ENCODE measurements around the gene ETV3L.

The ETV3L gene

GRCh38 chr1:157099633-157100009 is at the start of gene ETV3L:
TSS of gene ETV3L (minus strand) at chr1:157099808. CDS start at chr1:157099523, 285 bp downstream.
- H3K27me3 Mint-ChIP-seq (ENCODE audit: low read depth), result peaks cover 19% of the 10 kb centered on the region
- no peaks in the 10 kb centered on the region for H3K9me3 Mint-ChIP-seq
- H3K4me3 Mint-ChIP-seq, result no peak within 1 kb of the TSS
- H3K27ac Mint-ChIP-seq, result peak within 1 kb of the TSS; percentile 50
- peaks cover 8% of the 10 kb centered on the region for H3K4me1 Mint-ChIP-seq (ENCODE audit: low read depth)
- no peak for DNase-seq (ENCODE audit: low spot score)
- H3K36me3 Mint-ChIP-seq (ENCODE audit: low read depth), result no peaks in the 10 kb centered on the region

DNA sequence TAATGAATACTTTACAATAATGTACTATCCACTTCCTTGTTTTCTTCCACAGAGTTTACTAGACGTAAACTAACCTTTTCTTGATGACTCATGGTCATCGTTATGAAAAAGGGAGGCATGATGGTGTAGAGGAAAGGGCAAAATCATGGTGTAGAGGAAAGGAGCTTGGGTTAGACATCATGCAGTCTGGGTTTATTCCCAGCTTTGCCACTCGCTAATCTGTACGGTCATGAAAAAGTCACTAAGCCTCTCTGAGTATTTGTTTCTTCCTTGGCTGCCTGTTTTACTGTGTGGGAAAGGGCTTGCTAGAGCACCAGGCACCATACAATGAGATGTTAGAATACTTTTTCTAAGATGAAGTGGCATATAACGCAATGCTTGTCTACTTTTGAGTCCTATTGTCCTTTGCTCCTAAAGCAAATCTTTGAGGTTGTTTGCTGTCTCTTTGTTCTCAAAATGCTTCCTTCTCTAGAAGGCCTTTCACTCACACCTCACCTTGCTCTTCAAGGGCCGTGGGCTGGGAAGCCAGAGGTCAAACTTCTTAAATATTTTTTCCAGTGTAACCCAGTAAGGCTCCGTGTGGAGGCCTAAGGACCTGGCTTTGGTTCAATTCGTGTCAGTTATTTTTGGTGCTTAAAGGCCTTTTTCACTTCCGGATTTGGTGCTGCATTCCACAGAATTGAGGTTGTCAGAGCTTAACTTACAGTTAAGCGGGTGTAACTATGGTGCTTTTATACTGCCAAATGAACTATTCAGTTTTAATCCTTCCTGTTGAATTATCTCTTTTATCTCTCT is 48.5 kb upstream of the ETV3L start:
- H3K4me3 Mint-ChIP-seq, result no peak overlapping the region
- peaks cover 46% of the 10 kb centered on the region for H3K4me1 Mint-ChIP-seq (ENCODE audit: low read depth)
- no peaks in the 10 kb centered on the region for H3K27me3 Mint-ChIP-seq (ENCODE audit: low read depth)
- no peaks in the 10 kb centered on the region for H3K9me3 Mint-ChIP-seq
- no peaks in the 10 kb centered on the region for H3K36me3 Mint-ChIP-seq (ENCODE audit: low read depth)
- peak overlapping the region; percentile 52 for H3K27ac Mint-ChIP-seq
- no peak for DNase-seq (ENCODE audit: low spot score)

DNA sequence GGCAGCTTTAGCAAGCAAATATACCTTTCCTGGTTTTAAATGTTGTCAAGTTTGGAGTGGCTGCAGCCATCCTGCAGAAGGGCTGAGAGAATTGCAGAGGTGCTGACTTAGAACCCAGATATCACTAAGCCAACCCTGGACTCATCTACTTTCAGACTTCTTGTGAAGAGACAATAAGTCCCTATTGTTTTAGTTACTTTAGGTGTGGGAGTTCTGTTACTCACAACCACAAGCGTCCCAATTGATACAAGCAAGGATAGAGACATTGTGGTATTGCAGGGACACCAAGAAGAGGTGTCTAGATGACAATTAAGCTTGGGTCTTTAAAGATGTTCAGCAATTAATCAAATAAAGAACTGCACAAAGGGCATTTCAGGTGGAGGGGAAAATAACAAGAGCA is 47.4 kb upstream of the ETV3L start:
- no peaks in the 10 kb centered on the region for H3K36me3 Mint-ChIP-seq (ENCODE audit: low read depth)
- H3K4me3 Mint-ChIP-seq, result no peak overlapping the region
- H3K4me1 Mint-ChIP-seq (ENCODE audit: low read depth), result peaks cover 42% of the 10 kb centered on the region
- no peaks in the 10 kb centered on the region for H3K27me3 Mint-ChIP-seq (ENCODE audit: low read depth)
- H3K9me3 Mint-ChIP-seq, result no peaks in the 10 kb centered on the region
- no peak for DNase-seq (ENCODE audit: low spot score)
- no peak overlapping the region for H3K27ac Mint-ChIP-seq

- no peak for DNase-seq (ENCODE audit: low spot score)
- H3K4me1 Mint-ChIP-seq (ENCODE audit: low read depth), result peaks cover 39% of the 10 kb centered on the region
- H3K27ac Mint-ChIP-seq, result no peak overlapping the region
- no peaks in the 10 kb centered on the region for H3K36me3 Mint-ChIP-seq (ENCODE audit: low read depth)
- no peaks in the 10 kb centered on the region for H3K9me3 Mint-ChIP-seq
- no peak overlapping the region for H3K4me3 Mint-ChIP-seq
- no peaks in the 10 kb centered on the region for H3K27me3 Mint-ChIP-seq (ENCODE audit: low read depth)
Observed at GRCh38 chr1:157146244-157146643, 46.6 kb upstream of the ETV3L start.

GRCh38 chr1:157145076-157145475 is 45.5 kb upstream of the ETV3L start:
- Mint-ChIP-seq H3K4me3 (no peak overlapping the region), H3K36me3 (ENCODE audit: low read depth) (no peaks in the 10 kb centered on the region), H3K27me3 (ENCODE audit: low read depth) (no peaks in the 10 kb centered on the region), H3K9me3 (no peaks in the 10 kb centered on the region), H3K4me1 (ENCODE audit: low read depth) (peaks cover 39% of the 10 kb centered on the region), H3K27ac (no peak overlapping the region)
- DNase-seq (ENCODE audit: low spot score), result no peak

DNA sequence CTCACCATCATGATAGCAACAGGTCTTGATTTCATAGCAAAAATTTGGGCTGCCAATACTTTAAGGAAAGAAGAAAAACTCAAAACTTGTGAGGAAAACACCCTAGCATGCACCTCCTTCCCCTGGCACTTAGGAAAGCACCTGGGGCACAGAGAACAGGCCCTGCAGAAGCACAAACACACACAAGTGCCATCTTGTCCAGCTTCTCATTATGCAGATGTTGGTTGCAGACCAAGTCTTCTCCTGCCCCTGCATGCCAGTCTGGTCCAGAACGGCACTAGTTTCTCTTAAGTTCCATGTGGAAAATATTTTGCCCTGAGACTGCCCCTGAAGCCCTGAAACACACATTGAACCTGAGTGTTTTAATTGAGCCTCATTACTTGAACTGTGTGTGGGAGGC is 44.9 kb upstream of the ETV3L start:
- Mint-ChIP-seq H3K4me1 (ENCODE audit: low read depth) (peaks cover 41% of the 10 kb centered on the region), H3K4me3 (no peak overlapping the region), H3K27me3 (ENCODE audit: low read depth) (no peaks in the 10 kb centered on the region), H3K27ac (no peak overlapping the region), H3K36me3 (ENCODE audit: low read depth) (no peaks in the 10 kb centered on the region), H3K9me3 (no peaks in the 10 kb centered on the region)
- no peak for DNase-seq (ENCODE audit: low spot score)

- no peak overlapping the region for H3K4me3 Mint-ChIP-seq
- H3K36me3 Mint-ChIP-seq (ENCODE audit: low read depth), result no peaks in the 10 kb centered on the region
- H3K27ac Mint-ChIP-seq, result no peak overlapping the region
- H3K27me3 Mint-ChIP-seq (ENCODE audit: low read depth), result no peaks in the 10 kb centered on the region
- no peak for DNase-seq (ENCODE audit: low spot score)
- peaks cover 33% of the 10 kb centered on the region for H3K4me1 Mint-ChIP-seq (ENCODE audit: low read depth)
- no peaks in the 10 kb centered on the region for H3K9me3 Mint-ChIP-seq
Observed at GRCh38 chr1:157142765-157143423, 43.3 kb upstream of the ETV3L start.

DNA sequence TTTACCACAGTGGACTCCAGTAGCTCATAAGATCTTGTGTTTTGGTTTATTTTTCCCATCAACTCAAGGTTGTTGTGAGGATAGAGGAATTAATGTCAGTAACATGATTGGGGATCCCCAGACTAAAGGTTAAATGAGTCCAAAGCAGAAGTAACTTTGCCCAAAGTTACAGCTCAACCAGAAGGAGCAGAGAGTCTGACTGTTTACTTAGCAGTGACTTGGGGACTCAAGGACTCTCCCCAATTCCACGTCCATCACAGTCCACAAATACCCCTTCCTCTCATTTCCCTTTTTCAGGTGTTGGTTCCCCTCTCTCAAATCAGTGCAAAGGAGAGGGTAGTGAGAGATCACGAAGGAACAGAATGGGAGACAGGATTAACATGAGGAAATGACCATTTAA is 42.6 kb upstream of the ETV3L start:
- H3K4me3 Mint-ChIP-seq, result no peak overlapping the region
- no peaks in the 10 kb centered on the region for H3K9me3 Mint-ChIP-seq
- no peaks in the 10 kb centered on the region for H3K27me3 Mint-ChIP-seq (ENCODE audit: low read depth)
- no peak for DNase-seq (ENCODE audit: low spot score)
- peaks cover 31% of the 10 kb centered on the region for H3K4me1 Mint-ChIP-seq (ENCODE audit: low read depth)
- H3K36me3 Mint-ChIP-seq (ENCODE audit: low read depth), result peaks cover 5% of the 10 kb centered on the region
- no peak overlapping the region for H3K27ac Mint-ChIP-seq

DNA sequence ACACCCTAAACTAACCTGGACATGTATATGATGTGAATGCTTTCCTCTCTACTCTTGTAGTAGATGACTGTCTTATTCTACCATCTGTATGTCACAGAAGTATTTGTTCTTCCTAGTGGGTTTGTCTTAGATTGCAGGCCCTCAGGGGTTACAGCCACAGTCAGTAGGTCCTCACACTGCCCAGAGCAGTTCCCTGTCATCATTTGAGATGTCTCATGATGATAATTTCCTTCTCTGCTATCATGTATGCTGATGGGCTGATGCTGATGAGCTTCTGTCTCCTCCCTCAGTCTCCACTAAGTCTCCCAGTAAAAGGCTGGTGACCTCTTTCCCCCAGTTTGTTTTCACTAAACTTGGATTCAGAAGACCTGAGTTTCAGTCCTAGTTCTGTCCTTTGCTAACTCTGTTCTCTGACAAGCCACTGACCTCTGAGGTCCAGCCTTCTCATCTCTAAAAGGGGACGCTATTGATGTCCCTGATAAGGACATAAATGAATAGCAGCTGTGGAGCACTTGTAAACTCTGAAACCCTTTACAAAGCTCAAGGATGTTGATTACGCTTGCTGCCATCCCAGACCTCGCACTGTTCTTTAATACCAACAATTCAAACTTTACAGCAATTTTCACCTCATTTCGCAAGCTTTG is 41.7 kb upstream of the ETV3L start:
- Mint-ChIP-seq H3K4me1 (ENCODE audit: low read depth) (peaks cover 34% of the 10 kb centered on the region), H3K9me3 (no peaks in the 10 kb centered on the region), H3K27ac (no peak overlapping the region), H3K27me3 (ENCODE audit: low read depth) (no peaks in the 10 kb centered on the region), H3K36me3 (ENCODE audit: low read depth) (peaks cover 7% of the 10 kb centered on the region), H3K4me3 (no peak overlapping the region)
- no peak for DNase-seq (ENCODE audit: low spot score)

- Mint-ChIP-seq H3K4me1 (ENCODE audit: low read depth) (peaks cover 45% of the 10 kb centered on the region), H3K27ac (peak overlapping the region; percentile 91), H3K36me3 (ENCODE audit: low read depth) (peaks cover 18% of the 10 kb centered on the region), H3K4me3 (no peak overlapping the region), H3K9me3 (no peaks in the 10 kb centered on the region), H3K27me3 (ENCODE audit: low read depth) (no peaks in the 10 kb centered on the region)
- peak; percentile 52 for DNase-seq (ENCODE audit: low spot score)
Observed at GRCh38 chr1:157140063-157140588, 40.5 kb upstream of the ETV3L start.

DNA sequence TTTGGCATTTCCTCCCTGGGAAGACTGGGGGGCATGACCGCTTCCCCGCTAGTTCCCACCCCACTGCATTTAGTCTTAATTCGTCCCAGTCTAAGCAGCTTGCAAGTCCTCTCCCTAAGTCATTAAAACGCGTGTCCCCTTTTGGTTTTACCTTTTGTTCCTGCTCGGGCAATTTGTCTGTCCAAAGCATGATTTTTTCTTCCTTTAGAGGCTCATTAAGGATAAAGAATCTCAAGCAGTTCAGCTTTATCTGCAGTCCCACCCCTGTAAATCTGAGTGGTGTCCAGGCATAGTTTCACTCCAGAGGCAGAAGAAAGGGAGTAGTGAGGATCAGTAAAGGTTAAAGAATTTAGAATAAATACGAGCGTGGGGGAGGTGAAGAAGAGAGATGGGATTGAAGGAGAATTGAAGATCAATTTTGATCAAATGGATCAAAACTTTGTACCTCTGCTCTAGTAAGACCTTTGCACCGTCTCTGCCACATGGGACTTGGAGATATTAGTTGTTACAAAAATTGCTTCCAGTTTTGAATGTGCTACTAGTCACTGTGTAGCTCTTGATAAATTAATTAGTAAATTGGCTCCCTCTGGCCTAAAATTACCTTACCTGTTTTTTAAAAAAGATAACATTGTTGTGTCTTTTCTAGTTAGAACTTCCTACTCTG is 39.6 kb upstream of the ETV3L start:
- H3K36me3 Mint-ChIP-seq (ENCODE audit: low read depth), result peaks cover 28% of the 10 kb centered on the region
- peak overlapping the region; percentile 91 for H3K27ac Mint-ChIP-seq
- H3K9me3 Mint-ChIP-seq, result no peaks in the 10 kb centered on the region
- no peaks in the 10 kb centered on the region for H3K27me3 Mint-ChIP-seq (ENCODE audit: low read depth)
- H3K4me3 Mint-ChIP-seq, result peak overlapping the region; percentile 85
- no peak for DNase-seq (ENCODE audit: low spot score)
- H3K4me1 Mint-ChIP-seq (ENCODE audit: low read depth), result peaks cover 54% of the 10 kb centered on the region

- H3K9me3 Mint-ChIP-seq, result no peaks in the 10 kb centered on the region
- H3K4me3 Mint-ChIP-seq, result peak within 1 kb of the TSS; percentile 97
- H3K27ac Mint-ChIP-seq, result peak within 1 kb of the TSS; percentile 94
- peaks cover 35% of the 10 kb centered on the region for H3K36me3 Mint-ChIP-seq (ENCODE audit: low read depth)
- H3K27me3 Mint-ChIP-seq (ENCODE audit: low read depth), result no peaks in the 10 kb centered on the region
- peak; percentile 91 for DNase-seq (ENCODE audit: low spot score)
- H3K4me1 Mint-ChIP-seq (ENCODE audit: low read depth), result peaks cover 62% of the 10 kb centered on the region
Observed at GRCh38 chr1:157138220-157139051, 38.8 kb upstream of the ETV3L start, which contains the start of gene ETV3. TSS of gene ETV3 (minus strand) at chr1:157138395. CDS start at chr1:157136352, 2,043 bp downstream.
